ENCODE measurements around the gene RNF17. TPM values are rescaled to one million over a fixed set of nuclear protein-coding genes. Genes with fewer than 3 reads are reported as not detected.

The RNF17 gene
- total and polyA plus RNA-seq, 10 of the 15 experiments (the other 5 are each of a cell fraction or from before 2014, with no cell fraction given), result not detected

GRCh38 chr13:24894972-24895300 lies 131.0 kb downstream of the RNF17 start:
- ChIA-PET POLR2A (no interaction called here), SMC1A (ENCODE audit: uncharacterized antibody, unreplicated experiment) (no interaction called here), CTCF (no interaction called here), RAD21 (ENCODE audit: unreplicated experiment) (no interaction called here)
- DNase-seq (ENCODE audit: low read depth, low spot score), result no peak
- intact Hi-C loops (cut with micrococcal nuclease; ENCODE audit: unreplicated experiment), result no loop called here
- no peak overlapping the region for H3K9ac ChIP-seq (ENCODE audit: control insufficient read depth, insufficient read depth, low read length)
- 98% methylated on average over 20 of the region's 28 CpGs for WGBS (ENCODE audit: insufficient coverage, insufficient replicate concordance, low lambda C conversion rate, missing lambda C conversion rate)
- no peaks in the 10 kb centered on the region for H3K79me2 ChIP-seq (ENCODE audit: control insufficient read depth, insufficient read depth, low read length)
- no peaks in the 10 kb centered on the region for H3K9me3 ChIP-seq (replicated peaks; ENCODE audit: control insufficient read depth, insufficient read depth, low read length)
- H3K27me3 ChIP-seq (replicated peaks in 1 of 2; ENCODE audit: control insufficient read depth in 2 of 2, insufficient read depth in 2 of 2, low read length in 1 of 2), result no peaks in the 10 kb centered on the region
- no peak for ATAC-seq
- no peak overlapping the region for H2AFZ ChIP-seq (ENCODE audit: control insufficient read depth, low read depth, low read length)
- no peak for FAIRE-seq
- no peaks in the 10 kb centered on the region for H4K20me1 ChIP-seq (ENCODE audit: control insufficient read depth, insufficient read depth)
- BruUV-seq (replicated peaks), result no TSS peak
- H3K27ac ChIP-seq (ENCODE audit: control insufficient read depth, insufficient read depth), result no peak overlapping the region
- no peak overlapping the region for H3K4me3 ChIP-seq
- H3K36me3 ChIP-seq (ENCODE audit: control insufficient read depth in 2 of 2, insufficient read depth in 2 of 2, low read length in 1 of 2), result peaks cover 17% of the 10 kb centered on the region in 2 experiments; a peak in 3 of 4 replicates
- in situ Hi-C loops (cut with MboI), result no loop called here
- H3K4me1 ChIP-seq (ENCODE audit: control insufficient read depth, insufficient read depth, low read length), result no peaks in the 10 kb centered on the region
- no peak overlapping the region for H3K4me2 ChIP-seq (ENCODE audit: control insufficient read depth, insufficient read depth)
- TF ChIP-seq ZNF217 (IDR thresholded peaks at IDR 0.05) (no peak), STAT1 (conservative IDR thresholded peaks at IDR 0.05) (no peak), PML (IDR thresholded peaks at IDR 0.05; ENCODE audit: low read length) (no peak), IRF4 (IDR thresholded peaks at IDR 0.05; ENCODE audit: low read depth, low read length) (no peak), ZBED1 (IDR thresholded peaks at IDR 0.05; ENCODE audit: borderline replicate concordance) (no peak)

GRCh38 chr13:24896061-24896460 lies 132.1 kb downstream of the RNF17 start:
- in situ Hi-C loops (cut with MboI), result no loop called here
- FAIRE-seq (no peak), DNase-seq (ENCODE audit: low read depth, low spot score) (no peak), ATAC-seq (no peak)
- intact Hi-C loops (cut with micrococcal nuclease; ENCODE audit: unreplicated experiment), result no loop called here
- ChIA-PET SMC1A (ENCODE audit: uncharacterized antibody, unreplicated experiment) (no interaction called here), RAD21 (ENCODE audit: unreplicated experiment) (no interaction called here), CTCF (interaction anchor here (1.1 kb wide), 1 partner anchor 202 kb away, joined by 3 read pairs; no protein-coding TSS in a partner anchor), POLR2A (no interaction called here)
- H3K27ac ChIP-seq (ENCODE audit: control insufficient read depth, insufficient read depth), result no peak overlapping the region
- H3K9me3 ChIP-seq (replicated peaks; ENCODE audit: control insufficient read depth, insufficient read depth, low read length), result no peaks in the 10 kb centered on the region
- no peak overlapping the region for H3K4me2 ChIP-seq (ENCODE audit: control insufficient read depth, insufficient read depth)
- no peak overlapping the region for H3K9ac ChIP-seq (ENCODE audit: control insufficient read depth, insufficient read depth, low read length)
- peaks cover 13 to 20% of the 10 kb centered on the region in 2 experiments; a peak in 3 of 4 replicates for H3K36me3 ChIP-seq (ENCODE audit: control insufficient read depth in 2 of 2, insufficient read depth in 2 of 2, low read length in 1 of 2)
- no peak overlapping the region for H3K4me3 ChIP-seq
- no peak overlapping the region for H2AFZ ChIP-seq (ENCODE audit: control insufficient read depth, low read depth, low read length)
- no TSS peak for BruUV-seq (replicated peaks)
- peaks cover 5% of the 10 kb centered on the region; the same call in 1 of the 2 replicates for H3K4me1 ChIP-seq (ENCODE audit: control insufficient read depth, insufficient read depth, low read length)
- H3K27me3 ChIP-seq (replicated peaks in 1 of 2; ENCODE audit: control insufficient read depth in 2 of 2, insufficient read depth in 2 of 2, low read length in 1 of 2), result no peaks in the 10 kb centered on the region
- H4K20me1 ChIP-seq (ENCODE audit: control insufficient read depth, insufficient read depth), result no peaks in the 10 kb centered on the region
- 97% methylated on average over 5 of the region's 5 CpGs for WGBS (ENCODE audit: insufficient coverage, insufficient replicate concordance, low lambda C conversion rate, missing lambda C conversion rate)
- H3K79me2 ChIP-seq (ENCODE audit: control insufficient read depth, insufficient read depth, low read length), result no peaks in the 10 kb centered on the region
- TF ChIP-seq MTA3 (IDR thresholded peaks at IDR 0.05; ENCODE audit: borderline replicate concordance, low read length) (no peak), POU2F2 (IDR thresholded peaks at IDR 0.05; ENCODE audit: borderline replicate concordance, low read depth, low read length) (no peak), TCF3 (IDR thresholded peaks at IDR 0.05; ENCODE audit: borderline replicate concordance, insufficient read depth, low read depth, low read length) (no peak), CTCF (IDR thresholded peaks at IDR 0.05 in 2 of 3, conservative IDR thresholded peaks at IDR 0.05 in 1 of 3; ENCODE audit: control insufficient read depth in 2 of 3, extremely low read depth in 1 of 3, insufficient read depth in 1 of 3, low read depth in 3 of 3, low read length in 3 of 3) (no peak), JUND (IDR thresholded peaks at IDR 0.05; ENCODE audit: low read depth, low read length) (no peak), PML (IDR thresholded peaks at IDR 0.05; ENCODE audit: low read length) (no peak), WRNIP1 (IDR thresholded peaks at IDR 0.05; ENCODE audit: borderline replicate concordance, low read depth, low read length) (no peak), TAF1 (IDR thresholded peaks at IDR 0.05; ENCODE audit: borderline replicate concordance, low read depth, low read length) (no peak), ASH2L (IDR thresholded peaks at IDR 0.05; ENCODE audit: borderline replicate concordance, low read depth) (no peak), NBN (IDR thresholded peaks at IDR 0.05) (no peak), ATF3 (IDR thresholded peaks at IDR 0.05; ENCODE audit: borderline replicate concordance, extremely low read depth, low read depth, low read length) (no peak), NFXL1 (IDR thresholded peaks at IDR 0.05; ENCODE audit: borderline replicate concordance) (no peak), SIN3A (IDR thresholded peaks at IDR 0.05; ENCODE audit: low read depth, low read length) (no peak), RCOR1 (conservative IDR thresholded peaks at IDR 0.05; ENCODE audit: low read depth, low read length) (no peak), TCF12 (IDR thresholded peaks at IDR 0.05; ENCODE audit: low read depth, low read length) (no peak), NFIC (IDR thresholded peaks at IDR 0.05; ENCODE audit: low read depth, low read length) (no peak)

Data from GM12878 (cell line).